Osteoblast (primary cell): ENCODE measurements around the gene FMNL1. TPM values are rescaled to one million over a fixed set of nuclear protein-coding genes. Genes with fewer than 3 reads are reported as not detected.

ENCODE experiments used
- DNase-seq: peaks from one replicate; pipeline ENCODE4 v3.0.0; 2011; ENCODE audit warnings: low spot score, mixed read lengths; ENCODE audit not compliant: insufficient read length; ENCODE audit errors: missing footprints
- H2AFZ ChIP-seq: 2 replicates; pipeline ENCODE4 v1.6.0; 2011; ENCODE audit warnings: mild to moderate bottlenecking, low read length
- H3K27ac ChIP-seq: 2 replicates; pipeline ENCODE4 v1.5.1; 2011; ENCODE audit warnings: mild to moderate bottlenecking, low read depth, low read length, moderate library complexity
- H3K27me3 ChIP-seq: 2 replicates; pipeline ENCODE4 v1.6.0; 2012; ENCODE audit warnings: mild to moderate bottlenecking, control low read depth, inconsistent platforms, low read length, moderate library complexity; ENCODE audit not compliant: insufficient read depth
- H3K36me3 ChIP-seq: 2 replicates; pipeline ENCODE4 v1.5.1; 2011; ENCODE audit warnings: mild to moderate bottlenecking, low read length, control low read depth, moderate library complexity; ENCODE audit not compliant: insufficient read depth
- H3K4me1 ChIP-seq: 2 replicates; pipeline ENCODE4 v1.5.1; 2011; ENCODE audit warnings: mild to moderate bottlenecking, low read length, control low read depth, moderate library complexity; ENCODE audit not compliant: insufficient read depth
- H3K4me2 ChIP-seq: 2 replicates; pipeline ENCODE4 v1.6.0; 2011; ENCODE audit warnings: mild to moderate bottlenecking, low read length; ENCODE audit not compliant: insufficient read depth
- H3K4me3 ChIP-seq: fragments of 200-600 bp; sonication (generic); 3 replicates; pipeline ENCODE4 v1.5.1; 2012; ENCODE audit warnings: mild to moderate bottlenecking, low read length, inconsistent platforms; ENCODE audit not compliant: insufficient read depth
- H3K79me2 ChIP-seq: 2 replicates; pipeline ENCODE4 v1.6.0; 2012; ENCODE audit warnings: mild to moderate bottlenecking, low read length, control low read depth, inconsistent platforms; ENCODE audit not compliant: insufficient read depth
- H3K9me3 ChIP-seq: 2 replicates; pipeline ENCODE4 v1.5.1; 2011; ENCODE audit warnings: low read depth, low read length, control low read depth
- H4K20me1 ChIP-seq: 2 replicates; pipeline ENCODE4 v1.6.0; 2012; ENCODE audit warnings: mild to moderate bottlenecking, low read length, control low read depth; ENCODE audit not compliant: insufficient read depth
- total RNA-seq: library from RNA; depleted of rRNA; stranded (reverse); fragments of >200 nt; gene quantifications from 2 replicates; pipeline ENCODE4 v1.2.3, GENCODE V29; 2012
- TF ChIP-seq, protein P1 (sequence below): IDR thresholded peaks from 2 replicates; pipeline ENCODE4 v1.5.1; 2011; ENCODE audit warnings: mild to moderate bottlenecking, low read depth, low read length, moderate library complexity; ENCODE audit errors: extremely low read depth

FMNL1 gene
- total RNA-seq, 1 donor = 3.6 TPM

DNA sequence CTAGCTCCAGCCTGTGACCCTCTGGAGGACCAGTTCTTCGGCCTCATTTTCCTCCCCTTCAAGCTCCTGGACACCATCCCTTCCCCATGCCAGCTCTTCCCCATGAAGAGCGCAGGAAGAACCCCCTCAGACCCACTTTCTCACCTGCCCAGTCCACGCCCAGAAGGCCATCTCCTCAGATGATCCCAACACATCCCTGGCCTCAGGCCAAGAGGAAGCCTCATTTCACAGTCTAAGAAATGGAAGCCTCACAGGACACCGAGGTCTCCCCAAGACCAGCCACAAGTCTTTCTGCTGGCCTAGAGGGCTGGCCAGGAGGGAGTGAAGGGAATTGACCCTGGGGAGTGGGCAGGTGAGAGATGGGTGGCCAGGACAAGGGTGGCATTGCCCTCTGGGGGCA is 32.2 kb downstream of the FMNL1 start:
- Histone ChIP-seq H4K20me1 (no peaks in the 10 kb centered on the region), H3K79me2 (no peaks in the 10 kb centered on the region), H2AFZ (no peak overlapping the region), H3K9me3 (no peaks in the 10 kb centered on the region), H3K27ac (no peak overlapping the region), H3K36me3 (no peaks in the 10 kb centered on the region), H3K4me3 (no peak overlapping the region), H3K27me3 (peaks cover 36% of the 10 kb centered on the region), H3K4me2 (no peak overlapping the region), H3K4me1 (no peaks in the 10 kb centered on the region)
- TF ChIP-seq, protein P1, sequence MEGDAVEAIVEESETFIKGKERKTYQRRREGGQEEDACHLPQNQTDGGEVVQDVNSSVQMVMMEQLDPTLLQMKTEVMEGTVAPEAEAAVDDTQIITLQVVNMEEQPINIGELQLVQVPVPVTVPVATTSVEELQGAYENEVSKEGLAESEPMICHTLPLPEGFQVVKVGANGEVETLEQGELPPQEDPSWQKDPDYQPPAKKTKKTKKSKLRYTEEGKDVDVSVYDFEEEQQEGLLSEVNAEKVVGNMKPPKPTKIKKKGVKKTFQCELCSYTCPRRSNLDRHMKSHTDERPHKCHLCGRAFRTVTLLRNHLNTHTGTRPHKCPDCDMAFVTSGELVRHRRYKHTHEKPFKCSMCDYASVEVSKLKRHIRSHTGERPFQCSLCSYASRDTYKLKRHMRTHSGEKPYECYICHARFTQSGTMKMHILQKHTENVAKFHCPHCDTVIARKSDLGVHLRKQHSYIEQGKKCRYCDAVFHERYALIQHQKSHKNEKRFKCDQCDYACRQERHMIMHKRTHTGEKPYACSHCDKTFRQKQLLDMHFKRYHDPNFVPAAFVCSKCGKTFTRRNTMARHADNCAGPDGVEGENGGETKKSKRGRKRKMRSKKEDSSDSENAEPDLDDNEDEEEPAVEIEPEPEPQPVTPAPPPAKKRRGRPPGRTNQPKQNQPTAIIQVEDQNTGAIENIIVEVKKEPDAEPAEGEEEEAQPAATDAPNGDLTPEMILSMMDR = no peak
- peak; percentile 62 for DNase-seq

DNA sequence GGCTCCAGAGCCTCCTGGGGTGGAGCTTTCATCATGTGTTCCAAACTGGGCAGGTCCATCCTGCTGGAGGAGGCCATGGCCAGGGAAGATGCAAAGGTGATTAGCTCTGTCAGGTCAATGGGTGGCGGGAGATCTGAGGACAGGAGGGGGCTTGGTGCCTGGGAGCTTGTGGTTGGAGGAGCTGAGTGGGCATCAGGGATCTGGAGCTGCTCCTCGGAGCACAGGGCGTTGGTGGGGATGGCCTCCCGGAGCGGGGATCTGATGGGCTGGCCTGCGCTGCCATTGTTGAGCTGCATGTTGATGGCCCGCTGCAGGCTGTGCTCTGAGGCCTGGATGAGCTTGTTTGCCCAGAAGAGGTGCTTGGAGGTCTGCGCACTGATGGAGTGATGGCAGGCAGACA is 33.7 kb downstream of the FMNL1 start:
- Histone ChIP-seq H3K27me3 (peaks cover 36% of the 10 kb centered on the region), H2AFZ (no peak overlapping the region), H3K79me2 (no peaks in the 10 kb centered on the region), H3K9me3 (no peaks in the 10 kb centered on the region), H4K20me1 (no peaks in the 10 kb centered on the region), H3K4me2 (no peak overlapping the region), H3K27ac (no peak overlapping the region), H3K4me3 (no peak overlapping the region), H3K4me1 (no peaks in the 10 kb centered on the region), H3K36me3 (no peaks in the 10 kb centered on the region)
- TF ChIP-seq, protein P1 = no peak
- peak; percentile 32 for DNase-seq

DNA sequence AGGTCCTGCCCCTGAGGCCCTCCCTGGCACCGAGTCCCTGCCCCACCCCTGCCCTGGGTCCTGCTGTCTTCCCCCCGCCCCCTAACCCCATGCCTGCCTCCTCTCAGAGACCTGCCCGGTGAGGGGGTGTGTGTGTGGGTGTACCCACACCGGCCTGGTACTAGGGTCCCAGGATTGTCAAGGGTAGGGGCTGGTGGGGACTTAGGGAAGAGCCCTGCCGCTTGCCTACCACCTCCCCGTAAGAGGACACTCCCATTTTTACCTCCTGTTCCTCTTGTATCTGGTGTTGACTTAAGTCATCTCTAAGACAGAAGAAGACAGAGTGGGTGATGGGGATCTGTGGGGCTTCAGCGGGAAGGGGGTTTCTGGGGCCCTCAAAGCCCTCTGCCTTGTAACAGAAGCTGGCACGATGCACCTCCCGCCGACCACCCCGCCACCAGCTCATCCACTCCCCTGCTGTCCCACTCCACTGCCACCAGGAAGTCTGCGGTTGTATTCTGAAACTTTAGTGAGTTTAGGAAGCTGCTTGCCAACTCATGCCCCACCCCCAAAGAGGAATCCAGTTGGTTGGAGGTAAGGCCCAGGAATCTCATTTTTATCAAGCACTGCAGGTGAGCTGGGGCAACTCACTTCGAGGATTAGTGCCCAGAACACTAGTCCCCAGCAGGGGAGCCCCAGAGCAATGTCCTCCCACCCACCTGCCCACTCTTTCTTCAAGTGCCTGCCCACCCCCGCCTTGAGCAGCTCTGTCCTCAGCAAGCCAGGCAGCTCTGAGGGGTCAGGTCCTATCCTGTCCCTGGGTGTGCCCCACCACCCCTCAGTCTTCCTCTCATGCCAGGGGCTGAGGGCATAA is 34.7 kb downstream of the FMNL1 start:
- peak; percentile 72 for DNase-seq
- Histone ChIP-seq H3K27ac (no peak overlapping the region), H3K27me3 (peaks cover 31% of the 10 kb centered on the region)

DNA sequence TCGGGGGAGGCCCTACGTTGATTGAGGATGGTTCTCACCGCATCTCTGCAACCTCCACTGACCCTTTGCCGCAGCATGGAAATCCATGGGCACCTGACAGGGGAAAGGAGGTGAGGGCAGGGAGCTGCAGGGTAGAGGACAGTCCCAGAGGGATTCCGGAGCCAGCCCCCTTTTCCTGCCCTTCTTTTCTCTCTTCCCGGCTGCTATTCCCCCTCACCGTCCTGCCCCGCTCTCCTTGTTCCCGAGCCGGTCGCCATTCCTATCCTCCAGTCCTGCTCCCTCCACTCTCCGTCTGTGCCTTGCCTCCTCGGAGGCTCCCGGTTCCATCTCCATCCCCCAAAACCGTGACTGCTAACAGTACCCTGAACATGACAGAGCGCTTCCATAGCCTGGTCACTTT is 35.4 kb downstream of the FMNL1 start:
- Histone ChIP-seq H3K4me1 (peaks cover 2% of the 10 kb centered on the region), H3K27ac (no peak overlapping the region), H2AFZ (no peak overlapping the region), H3K4me2 (no peak overlapping the region), H4K20me1 (peaks cover 9% of the 10 kb centered on the region), H3K4me3 (no peak overlapping the region), H3K9me3 (no peaks in the 10 kb centered on the region), H3K79me2 (no peaks in the 10 kb centered on the region), H3K36me3 (no peaks in the 10 kb centered on the region), H3K27me3 (peaks cover 31% of the 10 kb centered on the region)
- TF ChIP-seq, protein P1 = no peak
- peak; percentile 66 for DNase-seq

More for the DNA sequence above, 34.7 kb downstream of the FMNL1 start:
- no peak overlapping the region for H2AFZ ChIP-seq
- H3K4me1 ChIP-seq = no peaks in the 10 kb centered on the region
- H3K4me3 ChIP-seq = no peak overlapping the region
- no peaks in the 10 kb centered on the region for H3K9me3 ChIP-seq
- no peak overlapping the region for H3K4me2 ChIP-seq
- no peaks in the 10 kb centered on the region for H3K36me3 ChIP-seq
- H4K20me1 ChIP-seq = peaks cover 3% of the 10 kb centered on the region
- H3K79me2 ChIP-seq = no peaks in the 10 kb centered on the region
- TF ChIP-seq, protein P1 = no peak
